ENCODE data around the gene RNF26. TPM values are rescaled to one million over a fixed set of nuclear protein-coding genes. Genes with fewer than 3 reads are reported as not detected.

RNF26 gene
- polyA plus RNA-seq, 1 of the 3 experiments (the other 2 are of a cell fraction): 31.9 TPM

GRCh38 chr11:119365071-119365591 lies 30.8 kb downstream of the RNF26 start (continued):
- TF ChIP-seq REST (IDR thresholded peaks at IDR 0.05; ENCODE audit: low read depth, low read length): no peak
- TF ChIP-seq EZH2phosphoT487 (IDR thresholded peaks at IDR 0.05; ENCODE audit: borderline replicate concordance, low read depth): no peak
- no peak for TF ChIP-seq POLR2AphosphoS5 (IDR thresholded peaks at IDR 0.05; ENCODE audit: low read depth, low read length)
- TF ChIP-seq ELF1 (IDR thresholded peaks at IDR 0.05): no peak

- H3K79me2 ChIP-seq (ENCODE audit: insufficient read depth): no peaks in the 10 kb centered on the region
- no peak overlapping the region for H2AFZ ChIP-seq (ENCODE audit: low read depth)
- no peaks in the 10 kb centered on the region for H3K36me3 ChIP-seq (replicated peaks in 1 of 2; ENCODE audit: control insufficient read depth in 1 of 2, insufficient read depth in 2 of 2, low read length in 1 of 2)
- no peaks in the 10 kb centered on the region for H3K9me2 ChIP-seq
- POLR2A ChIA-PET: no interaction called here
- peaks cover 30 to 87% of the 10 kb centered on the region in 2 experiments; a peak in 3 of 4 replicates for H3K4me1 ChIP-seq (ENCODE audit: control insufficient read depth in 1 of 2, insufficient read depth in 2 of 2, low read depth in 1 of 2, low read length in 1 of 2)
- H3K4me3 ChIP-seq (ENCODE audit: low read depth in 2 of 2, low read length in 1 of 2): no peak overlapping the region
- no peak overlapping the region; a peak in 1 of 4 replicates for H3K27ac ChIP-seq (ENCODE audit: low read depth in 2 of 2, low read length in 1 of 2)
- no peak for DNase-seq
- no peaks in the 10 kb centered on the region for H3K9me3 ChIP-seq
- H3K4me2 ChIP-seq: no peak overlapping the region
- no peak overlapping the region for H3K9ac ChIP-seq
- CTCF ChIA-PET: interaction anchor here (1.4 to 22.5 kb wide), 5 partner anchors 10 to 110 kb away, joined by 3 to 390 read pairs (median 191); partner anchors contain the start of genes C1QTNF5 and USP2
- WGBS (ENCODE audit: low lambda C conversion rate): 94% methylated on average over 9 of the region's 11 CpGs
- no peaks in the 10 kb centered on the region for H4K20me1 ChIP-seq (ENCODE audit: insufficient read depth)
- no peaks in the 10 kb centered on the region for H3K27me3 ChIP-seq (ENCODE audit: insufficient read depth)
- TF ChIP-seq RXRA (IDR thresholded peaks at IDR 0.05; ENCODE audit: borderline replicate concordance, low read depth): no peak
- TF ChIP-seq IRF3 (IDR thresholded peaks at IDR 0.05; ENCODE audit: low read depth, low read length): no peak
- no peak for TF ChIP-seq PBX3 (IDR thresholded peaks at IDR 0.05)
- no peak for TF ChIP-seq USF2 (IDR thresholded peaks at IDR 0.05; ENCODE audit: borderline replicate concordance, low read depth, low read length)
- no peak for TF ChIP-seq EP300 (IDR thresholded peaks at IDR 0.05; ENCODE audit: borderline replicate concordance in 1 of 2, low read depth in 1 of 2, low read length in 1 of 2)
- no peak for TF ChIP-seq TEAD4 (IDR thresholded peaks at IDR 0.05; ENCODE audit: borderline replicate concordance, insufficient read depth)
- no peak for TF ChIP-seq MAX (IDR thresholded peaks at IDR 0.05; ENCODE audit: low read depth)
- TF ChIP-seq YY1 (IDR thresholded peaks at IDR 0.05; ENCODE audit: low read depth): no peak
- TF ChIP-seq EZH2phosphoT487 (IDR thresholded peaks at IDR 0.05; ENCODE audit: borderline replicate concordance, low read depth): no peak
- TF ChIP-seq FOSL2 (IDR thresholded peaks at IDR 0.05; ENCODE audit: borderline replicate concordance, low read depth): no peak
- no peak for TF ChIP-seq RFX5 (IDR thresholded peaks at IDR 0.05; ENCODE audit: low read length)
- TF ChIP-seq USF1 (IDR thresholded peaks at IDR 0.05; ENCODE audit: borderline replicate concordance, low read depth): no peak
- TF ChIP-seq ELF1 (IDR thresholded peaks at IDR 0.05): no peak
- TF ChIP-seq FOXM1 (IDR thresholded peaks at IDR 0.05; ENCODE audit: low read depth): no peak
- H3F3A ChIP-seq (replicated peaks; ENCODE audit: insufficient read depth): peaks cover 6% of the 10 kb centered on the region
Observed at GRCh38 chr11:119366690-119367620, 32.6 kb downstream of the RNF26 start.
